Calu3 (cell line): ENCODE measurements around the gene TBC1D22B. TPM values are rescaled to one million over a fixed set of nuclear protein-coding genes. Genes with fewer than 3 reads are reported as not detected.

Experiments used
- BruUV-seq: library from RNA; stranded (reverse); fragments of 400-500 nt; replicated peaks from 2 replicates; lab custom pipeline; 2021; lab: Mats Ljungman, UMichigan
- CTCF ChIA-PET: fragments of 300-600 bp; sonication (Branson Sonifier 250); formaldehyde crosslinking; loops from one replicate; lab custom pipeline; 2022; ENCODE audit warnings: antibody characterized with exemption; lab: Charles Lee
- DNase-seq: peaks from one replicate; pipeline ENCODE4 v3.0.0; 2022
- H3K27ac Mint-ChIP-seq: one replicate; pipeline ENCODE4 v1.8.0; 2022; ENCODE audit warnings: mixed read lengths; ENCODE audit not compliant: unreplicated experiment
- H3K27me3 Mint-ChIP-seq: one replicate; pipeline ENCODE4 v1.8.0; 2022; ENCODE audit warnings: mixed read lengths; ENCODE audit not compliant: unreplicated experiment
- H3K36me3 Mint-ChIP-seq: one replicate; pipeline ENCODE4 v1.8.0; 2022; ENCODE audit warnings: mild to moderate bottlenecking, moderate library complexity, mixed read lengths; ENCODE audit not compliant: insufficient read depth, unreplicated experiment
- H3K4me1 Mint-ChIP-seq: one replicate; pipeline ENCODE4 v1.8.0; 2022; ENCODE audit warnings: mild to moderate bottlenecking, low read depth, mixed read lengths; ENCODE audit not compliant: unreplicated experiment
- H3K4me3 Mint-ChIP-seq: one replicate; pipeline ENCODE4 v1.8.0; 2022; ENCODE audit warnings: mild to moderate bottlenecking, low read depth, moderate library complexity, mixed read lengths; ENCODE audit not compliant: unreplicated experiment
- H3K9me3 Mint-ChIP-seq: one replicate; pipeline ENCODE4 v1.8.0; 2022; ENCODE audit warnings: low read depth, mixed read lengths; ENCODE audit not compliant: unreplicated experiment
- intact Hi-C: fragments of 100-400 bp; cut with micrococcal nuclease; formaldehyde crosslinking; loops from one replicate; pipeline ENCODE4 v1.10.0; 2022; ENCODE audit not compliant: unreplicated experiment
- total RNA-seq: library from RNA; stranded (reverse); gene quantifications from 2 replicates; pipeline ENCODE4 v1.2.3, GENCODE V29; 2022
- TF ChIP-seq, protein P1 (sequence below): fragments of 200-600 bp; IDR thresholded peaks from one replicate; pipeline ENCODE4 v1.8.0; 2022; ENCODE audit warnings: antibody characterized with exemption; ENCODE audit not compliant: unreplicated experiment

The TBC1D22B gene
- total RNA-seq, 1 experiment from 2014 or later: 14.6 TPM

DNA sequence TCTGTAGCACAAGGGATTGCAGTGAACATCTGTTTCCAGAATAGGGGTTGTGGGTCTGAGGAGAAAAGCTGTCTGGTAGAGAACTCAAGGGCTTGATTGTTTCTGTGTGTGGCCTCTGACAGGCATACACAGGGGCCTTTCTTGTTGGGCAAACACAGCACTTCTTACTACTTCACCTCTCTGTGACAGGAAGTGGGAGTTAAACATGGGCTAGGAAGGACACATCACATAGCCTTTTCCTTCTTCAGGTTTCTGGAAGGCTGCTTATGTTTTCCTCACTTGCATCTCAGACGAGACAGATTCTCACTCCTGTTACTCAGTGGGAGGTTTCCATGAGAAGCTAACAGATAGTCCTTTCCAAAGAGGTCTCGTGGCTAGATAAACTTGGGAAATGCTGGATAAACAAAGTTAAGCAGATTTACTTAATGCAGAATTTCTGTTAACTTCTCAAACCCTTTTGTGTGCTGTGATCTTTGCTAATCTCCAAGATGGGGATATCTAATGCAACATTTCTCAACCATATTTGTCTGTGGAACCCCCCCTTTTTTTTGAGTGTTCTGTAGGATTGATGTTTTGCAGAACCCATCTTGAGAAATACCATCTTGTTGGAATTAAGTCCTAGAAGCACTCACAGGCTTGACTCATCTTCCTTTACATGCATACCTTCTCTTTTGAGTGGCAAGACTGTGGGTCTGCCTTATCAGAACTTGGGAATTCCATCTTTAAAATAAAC is 54.3 kb downstream of the TBC1D22B start:
- no peaks in the 10 kb centered on the region for H3K9me3 Mint-ChIP-seq
- H3K4me3 Mint-ChIP-seq: no peak overlapping the region
- H3K27me3 Mint-ChIP-seq: no peaks in the 10 kb centered on the region
- H3K36me3 Mint-ChIP-seq: peaks cover 19% of the 10 kb centered on the region
- BruUV-seq: no TSS peak
- TF ChIP-seq, protein P1, sequence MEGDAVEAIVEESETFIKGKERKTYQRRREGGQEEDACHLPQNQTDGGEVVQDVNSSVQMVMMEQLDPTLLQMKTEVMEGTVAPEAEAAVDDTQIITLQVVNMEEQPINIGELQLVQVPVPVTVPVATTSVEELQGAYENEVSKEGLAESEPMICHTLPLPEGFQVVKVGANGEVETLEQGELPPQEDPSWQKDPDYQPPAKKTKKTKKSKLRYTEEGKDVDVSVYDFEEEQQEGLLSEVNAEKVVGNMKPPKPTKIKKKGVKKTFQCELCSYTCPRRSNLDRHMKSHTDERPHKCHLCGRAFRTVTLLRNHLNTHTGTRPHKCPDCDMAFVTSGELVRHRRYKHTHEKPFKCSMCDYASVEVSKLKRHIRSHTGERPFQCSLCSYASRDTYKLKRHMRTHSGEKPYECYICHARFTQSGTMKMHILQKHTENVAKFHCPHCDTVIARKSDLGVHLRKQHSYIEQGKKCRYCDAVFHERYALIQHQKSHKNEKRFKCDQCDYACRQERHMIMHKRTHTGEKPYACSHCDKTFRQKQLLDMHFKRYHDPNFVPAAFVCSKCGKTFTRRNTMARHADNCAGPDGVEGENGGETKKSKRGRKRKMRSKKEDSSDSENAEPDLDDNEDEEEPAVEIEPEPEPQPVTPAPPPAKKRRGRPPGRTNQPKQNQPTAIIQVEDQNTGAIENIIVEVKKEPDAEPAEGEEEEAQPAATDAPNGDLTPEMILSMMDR: no peak
- no peak for DNase-seq
- intact Hi-C loops: no loop called here
- CTCF ChIA-PET: interaction anchor here (0.6 kb wide), 1 partner anchor 94 kb away, joined by 3 read pairs; no protein-coding TSS in a partner anchor
- H3K27ac Mint-ChIP-seq: no peak overlapping the region
- H3K4me1 Mint-ChIP-seq: peaks cover 7% of the 10 kb centered on the region

DNA sequence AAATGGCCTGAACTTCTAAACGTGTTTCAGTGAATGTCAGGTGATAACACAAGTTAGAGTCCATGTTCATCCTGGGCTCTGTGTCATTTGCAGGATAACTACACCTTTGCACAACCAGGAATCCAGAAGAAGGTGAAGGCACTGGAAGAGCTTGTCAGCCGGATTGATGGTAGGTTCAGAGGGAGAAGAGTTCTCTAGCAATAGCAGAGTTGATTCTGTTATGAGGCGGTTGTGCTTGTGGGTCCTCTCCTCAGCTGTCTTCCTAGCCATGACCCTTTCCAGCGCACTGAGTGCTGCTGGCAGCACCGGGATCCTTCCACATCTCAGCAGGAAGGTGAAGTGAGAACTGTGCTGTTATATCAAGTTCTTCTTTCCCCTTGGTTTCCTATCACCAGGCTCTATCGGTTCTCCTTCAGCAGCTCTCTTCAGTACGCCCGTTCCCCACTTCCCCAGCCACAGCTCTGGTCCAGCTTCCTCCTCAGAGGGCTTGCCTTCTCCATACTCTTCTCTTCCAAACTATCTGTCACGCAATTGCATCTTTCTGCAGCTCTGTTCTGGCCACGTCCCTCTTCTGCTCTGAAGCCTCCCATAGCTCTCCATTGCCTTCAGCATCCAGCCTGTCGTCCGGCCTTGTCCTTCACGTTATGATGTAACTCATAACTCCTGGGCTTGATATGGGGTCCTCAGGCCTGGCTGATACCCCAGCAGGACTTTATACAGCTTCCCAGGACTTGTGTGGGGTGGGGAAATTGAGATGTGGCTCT is 56.3 kb downstream of the TBC1D22B start:
- Mint-ChIP-seq H3K27me3 (no peaks in the 10 kb centered on the region), H3K9me3 (no peaks in the 10 kb centered on the region), H3K27ac (no peak overlapping the region), H3K36me3 (peaks cover 19% of the 10 kb centered on the region), H3K4me1 (peaks cover 7% of the 10 kb centered on the region), H3K4me3 (no peak overlapping the region)
- intact Hi-C loops: no loop called here
- CTCF ChIA-PET: interaction anchor here (0.5 to 1.9 kb wide), 4 partner anchors 53 to 296 kb away, joined by 3 to 6 read pairs (median 5); partner anchors contain the start of genes TBC1D22B and TMEM217
- TF ChIP-seq, protein P1: no peak
- no peak for DNase-seq
- BruUV-seq: no TSS peak

DNA sequence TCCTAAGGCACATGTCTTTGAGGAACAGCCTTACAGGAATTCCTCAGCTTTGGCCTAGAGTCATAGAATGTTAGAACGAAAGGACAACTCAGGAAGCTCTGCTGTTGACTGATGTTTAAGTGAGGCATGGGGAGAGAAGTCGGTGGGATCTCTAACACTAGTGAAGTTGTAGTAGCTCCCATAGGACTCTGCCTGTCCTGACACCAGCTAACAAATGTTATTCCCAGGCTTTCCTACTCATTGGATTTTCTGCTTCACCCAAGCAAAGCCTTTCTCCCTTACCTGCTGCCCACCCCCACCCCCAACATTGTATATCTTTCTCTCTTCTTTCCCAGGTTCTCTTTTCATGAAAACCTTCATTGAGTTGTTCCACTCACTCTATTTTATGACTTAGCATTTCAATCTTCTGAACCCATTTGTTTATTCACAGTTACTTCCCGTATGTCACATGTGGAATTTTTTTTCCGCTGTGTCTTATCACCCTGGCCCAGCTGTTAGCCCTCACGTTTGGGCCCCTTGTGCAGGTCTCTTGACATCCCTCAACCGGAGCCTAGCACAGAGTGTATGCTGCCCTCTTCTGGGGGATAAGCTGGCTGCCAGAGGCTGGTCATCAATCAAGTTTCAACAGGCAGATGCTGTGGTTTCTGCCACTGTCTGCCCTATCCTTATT is 57.0 kb downstream of the TBC1D22B start:
- Mint-ChIP-seq H3K4me3 (no peak overlapping the region), H3K36me3 (peaks cover 14% of the 10 kb centered on the region), H3K9me3 (no peaks in the 10 kb centered on the region), H3K27me3 (no peaks in the 10 kb centered on the region), H3K27ac (no peak overlapping the region), H3K4me1 (peaks cover 9% of the 10 kb centered on the region)
- TF ChIP-seq, protein P1: peak; percentile 58
- intact Hi-C loops: no loop called here
- peak; percentile 53 for DNase-seq
- CTCF ChIA-PET: interaction anchor here (0.9 to 1.9 kb wide), 4 partner anchors 41 to 296 kb away, joined by 5 to 6 read pairs (median 6); partner anchors contain the start of genes TBC1D22B and TMEM217
- no TSS peak for BruUV-seq

DNA sequence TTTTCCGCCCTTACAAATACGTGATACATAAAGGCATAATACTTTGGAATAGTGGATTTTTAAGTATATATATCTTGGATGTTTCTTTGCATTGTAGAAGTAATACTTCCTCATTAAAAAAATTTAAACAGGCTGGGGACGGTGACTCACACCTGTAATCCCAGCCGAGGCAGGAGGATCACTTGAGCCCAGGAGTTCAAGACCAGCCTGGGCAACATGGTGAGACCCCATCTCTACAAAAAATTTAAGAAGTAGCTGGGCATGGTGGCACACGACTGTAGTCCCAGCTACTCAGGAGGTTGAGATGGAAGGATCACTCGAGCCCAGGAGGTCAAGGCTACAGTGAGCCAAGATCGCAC is 57.6 kb downstream of the TBC1D22B start:
- DNase-seq: no peak
- TF ChIP-seq, protein P1: no peak
- no peak overlapping the region for H3K27ac Mint-ChIP-seq
- BruUV-seq: no TSS peak
- peaks cover 14% of the 10 kb centered on the region for H3K36me3 Mint-ChIP-seq
- CTCF ChIA-PET: interaction anchor here (0.9 to 1.9 kb wide), 4 partner anchors 42 to 297 kb away, joined by 5 to 6 read pairs (median 6); partner anchors contain the start of genes TBC1D22B and TMEM217
- no peaks in the 10 kb centered on the region for H3K27me3 Mint-ChIP-seq
- intact Hi-C loops: no loop called here
- no peak overlapping the region for H3K4me3 Mint-ChIP-seq
- H3K9me3 Mint-ChIP-seq: no peaks in the 10 kb centered on the region
- H3K4me1 Mint-ChIP-seq: peaks cover 12% of the 10 kb centered on the region
